ENCODE results near the gene ARSB. TPM values are rescaled to one million over a fixed set of nuclear protein-coding genes. Genes with fewer than 3 reads are reported as not detected.

Gene ARSB
- total RNA-seq, 2 experiments from 2014 or later: 4.4 to 5.2 TPM

DNA sequence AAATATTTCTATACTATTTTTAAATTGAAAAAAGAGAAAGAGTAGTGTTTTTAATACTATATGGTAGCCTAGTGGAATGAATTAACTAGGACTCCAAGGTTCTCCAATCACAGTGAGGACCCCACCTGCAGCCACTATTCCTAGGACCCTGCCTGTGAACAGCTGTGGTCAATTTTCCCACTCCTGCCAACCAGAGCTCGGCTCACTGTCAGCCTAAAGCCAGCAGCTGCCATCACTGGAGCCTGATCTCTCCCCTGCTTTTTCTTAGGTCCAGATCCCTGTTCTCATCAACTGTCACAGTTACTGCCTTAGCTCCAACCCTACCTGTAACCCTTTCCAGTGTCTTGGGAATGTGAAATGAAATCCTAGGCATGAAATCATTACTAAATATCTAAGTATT is 25.3 kb downstream of the ARSB start:
- peaks cover 20% of the 10 kb centered on the region for H3K36me3 ChIP-seq (ENCODE audit: insufficient read depth, low read length)
- intact Hi-C loops (cut with DNase I, micrococcal nuclease): loop anchor here in 1 of 2 experiments (5.0 kb wide), 1 partner anchor 637 kb away; no protein-coding TSS in a partner anchor
- no peak overlapping the region for H3K4me3 Mint-ChIP-seq

DNA sequence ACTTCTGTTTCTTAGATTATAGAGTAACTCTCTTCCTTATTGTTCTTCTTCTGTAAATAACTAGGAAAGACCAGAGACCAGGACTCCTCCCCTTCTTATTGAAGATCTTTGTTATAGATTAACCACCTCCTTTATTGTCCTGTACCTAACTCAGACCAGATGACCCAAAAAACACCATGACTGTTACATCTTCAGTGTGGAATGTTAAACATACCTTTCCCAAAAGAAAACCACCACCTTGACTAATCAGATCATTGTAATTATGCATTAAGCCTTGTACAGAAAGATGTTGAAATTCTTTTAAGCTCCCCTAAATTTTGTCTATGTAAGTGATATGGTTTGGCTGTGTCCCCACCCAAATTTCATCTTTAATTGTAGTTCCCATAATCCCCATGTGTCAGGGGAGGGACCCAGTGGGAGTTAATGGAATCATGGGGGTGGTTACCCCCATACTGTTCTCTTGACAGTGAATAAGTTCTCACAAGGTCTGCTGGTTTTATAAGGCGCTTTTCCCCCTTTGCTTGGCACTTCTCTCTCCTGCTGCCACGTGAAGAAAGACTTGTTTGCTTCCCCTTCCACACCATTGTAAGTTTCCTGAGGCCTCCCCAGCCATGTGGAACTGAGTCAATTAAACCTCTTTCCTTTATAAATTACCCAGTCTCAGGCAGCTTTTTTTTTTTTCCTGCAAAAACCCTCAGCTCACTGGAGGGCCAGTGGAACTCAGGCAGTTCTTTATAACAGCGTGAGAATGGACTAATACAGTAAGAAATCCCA is 26.3 kb downstream of the ARSB start:
- no peaks in the 10 kb centered on the region for H3K9me3 Mint-ChIP-seq
- H3K36me3 ChIP-seq (ENCODE audit: insufficient read depth, low read length): peaks cover 13% of the 10 kb centered on the region
- DNase-seq (no peak), ATAC-seq (ENCODE audit: poor library complexity) (no peak)
- H3K27me3 ChIP-seq (ENCODE audit: control insufficient read depth in 1 of 2, insufficient read depth in 2 of 2, low read length in 2 of 2): no peaks in the 10 kb centered on the region
- TF ChIP-seq, protein P1, sequence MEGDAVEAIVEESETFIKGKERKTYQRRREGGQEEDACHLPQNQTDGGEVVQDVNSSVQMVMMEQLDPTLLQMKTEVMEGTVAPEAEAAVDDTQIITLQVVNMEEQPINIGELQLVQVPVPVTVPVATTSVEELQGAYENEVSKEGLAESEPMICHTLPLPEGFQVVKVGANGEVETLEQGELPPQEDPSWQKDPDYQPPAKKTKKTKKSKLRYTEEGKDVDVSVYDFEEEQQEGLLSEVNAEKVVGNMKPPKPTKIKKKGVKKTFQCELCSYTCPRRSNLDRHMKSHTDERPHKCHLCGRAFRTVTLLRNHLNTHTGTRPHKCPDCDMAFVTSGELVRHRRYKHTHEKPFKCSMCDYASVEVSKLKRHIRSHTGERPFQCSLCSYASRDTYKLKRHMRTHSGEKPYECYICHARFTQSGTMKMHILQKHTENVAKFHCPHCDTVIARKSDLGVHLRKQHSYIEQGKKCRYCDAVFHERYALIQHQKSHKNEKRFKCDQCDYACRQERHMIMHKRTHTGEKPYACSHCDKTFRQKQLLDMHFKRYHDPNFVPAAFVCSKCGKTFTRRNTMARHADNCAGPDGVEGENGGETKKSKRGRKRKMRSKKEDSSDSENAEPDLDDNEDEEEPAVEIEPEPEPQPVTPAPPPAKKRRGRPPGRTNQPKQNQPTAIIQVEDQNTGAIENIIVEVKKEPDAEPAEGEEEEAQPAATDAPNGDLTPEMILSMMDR (IDR thresholded peaks at IDR 0.05): no peak
- POLR2A ChIA-PET: no interaction called here
- H3K4me1 ChIP-seq (ENCODE audit: insufficient read depth, low read length): no peaks in the 10 kb centered on the region
- no peak overlapping the region for H3K4me3 Mint-ChIP-seq
- H3K36me3 Mint-ChIP-seq (ENCODE audit: low read depth): peaks cover 26% of the 10 kb centered on the region
- intact Hi-C loops (cut with DNase I, micrococcal nuclease): no loop called here
- no peak overlapping the region for H3K27ac Mint-ChIP-seq
- H3K9me3 ChIP-seq (ENCODE audit: control insufficient read depth in 1 of 2, insufficient read depth in 1 of 2, low read length in 2 of 2): no peaks in the 10 kb centered on the region
- H3K4me3 ChIP-seq (ENCODE audit: low read length): no peak overlapping the region
- CTCF ChIA-PET: no interaction called here
- H3K27me3 Mint-ChIP-seq: no peaks in the 10 kb centered on the region
- H3K27ac ChIP-seq (ENCODE audit: low read depth in 1 of 2, low read length in 2 of 2): no peak overlapping the region
- H3K4me1 Mint-ChIP-seq (ENCODE audit: low read depth): no peaks in the 10 kb centered on the region

More for the DNA sequence above, 25.3 kb downstream of the ARSB start:
- Histone ChIP-seq H3K4me3 (ENCODE audit: low read length) (no peak overlapping the region), H3K27ac (ENCODE audit: low read depth in 1 of 2, low read length in 2 of 2) (no peak overlapping the region), H3K4me1 (ENCODE audit: insufficient read depth, low read length) (no peaks in the 10 kb centered on the region), H3K27me3 (ENCODE audit: control insufficient read depth in 1 of 2, insufficient read depth in 2 of 2, low read length in 2 of 2) (no peaks in the 10 kb centered on the region), H3K9me3 (ENCODE audit: control insufficient read depth in 1 of 2, insufficient read depth in 1 of 2, low read length in 2 of 2) (no peaks in the 10 kb centered on the region)
- Mint-ChIP-seq H3K27me3 (no peaks in the 10 kb centered on the region), H3K9me3 (no peaks in the 10 kb centered on the region), H3K27ac (no peak overlapping the region), H3K36me3 (ENCODE audit: low read depth) (peaks cover 32% of the 10 kb centered on the region), H3K4me1 (ENCODE audit: low read depth) (no peaks in the 10 kb centered on the region)
- TF ChIP-seq, protein P1 (IDR thresholded peaks at IDR 0.05): no peak
- ChIA-PET POLR2A (interaction anchor here (0.6 kb wide), 1 partner anchor 9 kb away, joined by 3 read pairs; no protein-coding TSS in a partner anchor), CTCF (no interaction called here)
- ATAC-seq (ENCODE audit: poor library complexity) (no peak), DNase-seq (no peak)

DNA sequence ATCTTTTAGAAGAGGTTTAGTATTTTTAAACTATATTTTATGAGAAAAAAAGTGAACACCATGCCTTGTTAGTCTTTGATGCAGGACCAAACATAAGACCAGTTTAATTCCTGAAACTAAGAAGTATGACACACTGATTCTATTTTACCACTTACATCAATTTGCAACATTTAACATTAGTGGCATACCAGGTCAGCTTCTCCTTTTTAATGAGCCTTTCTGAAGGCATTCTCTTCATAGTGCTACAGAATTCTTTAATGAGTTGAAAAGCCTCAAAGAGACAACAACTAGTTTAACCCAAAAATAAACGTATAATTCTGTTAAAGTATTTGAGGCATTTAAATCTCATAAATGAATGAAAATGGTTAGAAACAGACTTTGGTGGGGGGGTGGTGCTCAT is 28.2 kb downstream of the ARSB start:
- no peak for DNase-seq
- H3K27ac Mint-ChIP-seq: no peak overlapping the region
- no peaks in the 10 kb centered on the region for H3K27me3 ChIP-seq (ENCODE audit: control insufficient read depth in 1 of 2, insufficient read depth in 2 of 2, low read length in 2 of 2)
- no peak overlapping the region for H3K4me3 Mint-ChIP-seq
- H3K4me1 ChIP-seq (ENCODE audit: insufficient read depth, low read length): no peaks in the 10 kb centered on the region
- no peaks in the 10 kb centered on the region for H3K9me3 ChIP-seq (ENCODE audit: control insufficient read depth in 1 of 2, insufficient read depth in 1 of 2, low read length in 2 of 2)
- H3K4me3 ChIP-seq (ENCODE audit: low read length): no peak overlapping the region
- intact Hi-C loops (cut with DNase I, micrococcal nuclease): no loop called here
- no peak for ATAC-seq (ENCODE audit: poor library complexity)
- no peaks in the 10 kb centered on the region for H3K9me3 Mint-ChIP-seq
- CTCF ChIA-PET: no interaction called here
- H3K4me1 Mint-ChIP-seq (ENCODE audit: low read depth): no peaks in the 10 kb centered on the region
- POLR2A ChIA-PET: no interaction called here
- TF ChIP-seq, protein P1 (IDR thresholded peaks at IDR 0.05): no peak
- peaks cover 16% of the 10 kb centered on the region for H3K36me3 Mint-ChIP-seq (ENCODE audit: low read depth)
- H3K36me3 ChIP-seq (ENCODE audit: insufficient read depth, low read length): peaks cover 3% of the 10 kb centered on the region
- H3K27ac ChIP-seq (ENCODE audit: low read depth in 1 of 2, low read length in 2 of 2): no peak overlapping the region
- no peaks in the 10 kb centered on the region for H3K27me3 Mint-ChIP-seq

All from CD4-positive, alpha-beta T cell (primary cell).